Stimulated activated CD8-positive, alpha-beta memory T cell treated with anti-CD3 and anti-CD28 coated beads, Interleukin-7, amount 100 ng/mL, for 48 hours (primary cell): ENCODE results near the gene KCNH2.

Source experiments
- DNase-seq, 2 donors: peaks; one replicate each; pipeline ENCODE4 v3.0.0-alpha.2; 2020; ENCODE audit warnings: low read depth in 1 of 2; ENCODE audit errors: extremely low read depth in 1 of 2

KCNH2 gene

GRCh38 chr7:150976529-150977381, 1.4 kb downstream of the KCNH2 start:
- no peak for DNase-seq

- DNase-seq = no peak
Observed at GRCh38 chr7:150975536-150976319, 2.4 kb downstream of the KCNH2 start.

GRCh38 chr7:150974468-150975391, 3.4 kb downstream of the KCNH2 start:
- DNase-seq = peak; percentile 45 to 59

GRCh38 chr7:150973571-150974451, 4.3 kb downstream of the KCNH2 start:
- no peak for DNase-seq

- DNase-seq = no peak
Observed at GRCh38 chr7:150972741-150973140, 5.4 kb downstream of the KCNH2 start.

- DNase-seq = no peak
Observed at GRCh38 chr7:150972023-150972468, 6.1 kb downstream of the KCNH2 start.

- DNase-seq = no peak
Observed at GRCh38 chr7:150971242-150972022, 6.7 kb downstream of the KCNH2 start.

- no peak for DNase-seq
Observed at GRCh38 chr7:150970424-150970823, 7.7 kb downstream of the KCNH2 start.

GRCh38 chr7:150969475-150969874, 8.6 kb downstream of the KCNH2 start:
- DNase-seq = no peak

GRCh38 chr7:150968734-150969372, 9.3 kb downstream of the KCNH2 start:
- no peak for DNase-seq

GRCh38 chr7:150968056-150968733, 9.9 kb downstream of the KCNH2 start:
- DNase-seq = no peak

GRCh38 chr7:150967349-150967748, 10.8 kb downstream of the KCNH2 start:
- DNase-seq = no peak

GRCh38 chr7:150966002-150966401, 12.1 kb downstream of the KCNH2 start:
- DNase-seq = no peak

GRCh38 chr7:150965273-150965830, 12.8 kb downstream of the KCNH2 start:
- no peak for DNase-seq

GRCh38 chr7:150964593-150965111, 13.5 kb downstream of the KCNH2 start:
- no peak for DNase-seq

- no peak for DNase-seq
Observed at GRCh38 chr7:150963707-150964559, 14.2 kb downstream of the KCNH2 start.
